Heart left ventricle (tissue), 16 donors: ENCODE results near the gene FBXO3. TPM values are rescaled to one million over a fixed set of nuclear protein-coding genes. Genes with fewer than 3 reads are reported as not detected.
A peak's percentile ranks its signal among the peaks of the same experiment; 100 is the strongest.

Source experiments
- ATAC-seq, 4 donors: fragments of 200-7000 bp; cut with Tn5 transposase; one replicate each; pipeline ENCODE4 v1.9.1; 2020 to 2022; ENCODE audit warnings: moderate library complexity in 4 of 4, mild to moderate bottlenecking in 3 of 4, moderate number of reproducible peaks in 1 of 4
- DNase-seq, 5 donors: peaks; one replicate each; pipeline ENCODE4 v3.0.0-alpha.2; 2020
- H3K27ac ChIP-seq, 12 donors: fragments of 200-600 bp; sonication (generic) in 4 of 12; one replicate each; pipeline versions ENCODE4 v1.5.0 to v1.8.0; 2016 to 2022; ENCODE audit warnings: mild to moderate bottlenecking in 2 of 12
- H3K27me3 ChIP-seq, 9 donors: fragments of 200-600 bp; sonication (generic) in 2 of 9; one replicate each; pipeline versions ENCODE4 v1.5.1 to v1.8.0; 2016 to 2022; ENCODE audit warnings: mild to moderate bottlenecking in 3 of 9
- H3K36me3 ChIP-seq, 9 donors: fragments of 200-600 bp; sonication (generic) in 2 of 9; one replicate each; pipeline versions ENCODE4 v1.5.0 to v1.8.0; 2018 to 2022; ENCODE audit warnings: mild to moderate bottlenecking in 2 of 9
- H3K4me1 ChIP-seq, 12 donors: fragments of 200-600 bp; sonication (generic) in 4 of 12; one replicate each; pipeline versions ENCODE4 v1.5.0 to v1.8.0; 2016 to 2022; ENCODE audit warnings: mild to moderate bottlenecking in 3 of 12
- H3K4me3 ChIP-seq, 12 donors: fragments of 200-600 bp; sonication (generic) in 4 of 12; one replicate each; pipeline versions ENCODE4 v1.5.0 to v1.8.0; 2017 to 2022; ENCODE audit warnings: mild to moderate bottlenecking in 9 of 12, moderate library complexity in 4 of 12
- H3K9me3 ChIP-seq, 12 donors: fragments of 200-600 bp; sonication (generic) in 4 of 12; one replicate each; pipeline versions ENCODE4 v1.5.0 to v1.8.0; 2016 to 2022; ENCODE audit warnings: mild to moderate bottlenecking in 1 of 12
- CTCF ChIP-seq, 12 donors: fragments of 200-600 bp; sonication (generic) in 4 of 12; IDR thresholded peaks; one replicate each; pipeline versions ENCODE4 v1.5.0 to v1.8.0; 2018 to 2022; ENCODE audit warnings: antibody characterized with exemption in 12 of 12, mild to moderate bottlenecking in 5 of 12
- POLR2A ChIP-seq, 2 donors: fragments of 450-650 bp; IDR thresholded peaks; one replicate each; pipeline ENCODE4 v1.6.1; 2017; ENCODE audit warnings: antibody characterized with exemption in 2 of 2, mild to moderate bottlenecking in 2 of 2, moderate library complexity in 2 of 2
- WGBS, 4 donors: extraction: QIAGEN DNeasy Blood & Tissue Kit in 2 of 4; methylation state at CpG; one replicate each; pipeline versions ENCODE4 v1.1.5 to v1.1.7; 2013 to 2018; 5-methylcytosine and 5-hydroxymethylcytosine counted together
- intact Hi-C, 10 donors: fragments of 100-400 bp; cut with DNase I; formaldehyde crosslinking; loops; one replicate each; pipeline versions ENCODE4 v1.11.1 to v1.14.2; 2022
- polyA plus RNA-seq, 2 donors: library from polyadenylated mRNA; stranded (reverse); fragments of 200-250 nt; gene quantifications; one replicate each; pipeline ENCODE4 v1.2.3, GENCODE V29; 2013
- total RNA-seq, 9 donors: library from RNA; depleted of rRNA in 2 of 9; stranded (reverse); fragments of >200 nt in 2 of 9; fragmentation: NEBNext Ultra II Directional in 3 of 9; extraction: Animal tissue kit (Norgen Biotek cat#: 25700) in 3 of 9; gene quantifications; one replicate each; pipeline versions ENCODE4 v1.1.0 to v1.2.4, GENCODE V29; 2016 to 2023
- donor health status: ischemic (EF 13 %, LVEDD 7.1; RV severe dilation, severe dysfunction).
- donor health status: healthy with polysubstance abuse.
- donor health status: DM: no; HTN: yes; CAD: no.
- donor health status: DM: no; HTN: no; CAD: no.
- donor health status: ischemic (EF 25% LVEDD 6.9; RV normal size, moderate dysfunction).
- donor health status: ischemic (EF 25% LVEDD 5.7; RV mildly dilated, moderate dysfunction).
- donor health status: healthy.
- donor health status: DM: yes; HTN: yes; CAD: no.
- donor health status: ischemic (EF 35%, LVEDD 5.7; RV mildly dilated, moderate dysfunction).
- donor health status: nonischemic (EF 11% LVEDD 7.7; RV severe dilation, severe dysfunction).
- donor health status: DM: yes; HTN: yes; CAD: no.
- donor health status: PGD.
- donor health status: ischemic (EF 29% LVEDD 5.4; RV normal size, mild dysfunction).
- donor health status: nonischemic (EF 23%, LVEDD 6.1; RV moderate dilation, normal function).

The FBXO3 gene
- total and polyA plus RNA-seq, 11 donors, result 25.7 to 72.8 (median 49.8) TPM

DNA sequence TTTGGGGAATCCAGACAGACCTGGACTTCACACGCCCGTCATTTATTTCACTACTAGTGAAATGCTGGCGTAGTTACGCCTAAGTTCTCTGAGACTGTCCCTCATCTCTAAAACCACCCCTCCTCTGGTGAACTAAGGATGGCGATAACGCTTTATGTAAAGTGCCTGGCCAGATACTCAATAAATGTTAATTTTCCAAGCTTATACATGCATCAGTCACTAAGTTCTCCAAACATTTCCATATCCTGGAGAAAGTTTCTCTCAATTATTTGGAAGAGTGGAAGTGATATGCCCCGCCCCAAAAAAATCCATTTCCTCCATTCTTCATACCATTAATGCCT is 1.1 kb upstream of the FBXO3 start:
- ATAC-seq (no peak), DNase-seq (no peak)
- WGBS, 4 donors, result 81 to 94% (median 87%) methylated on average over 7 of the region's 7 CpGs
- Histone ChIP-seq H3K9me3 (no peaks in the 10 kb centered on the region), H3K27me3 (peaks cover 0 to 6% (median 0%) of the 10 kb centered on the region in 9 donors), H3K27ac (peak overlapping the region in 4 of 12 donors; percentile 87 to 96 (median 89)), H3K4me3 (peak overlapping the region in 2 of 12 donors; percentile 83 to 96), H3K36me3 (peaks cover 0 to 4% (median 1%) of the 10 kb centered on the region in 9 donors), H3K4me1 (peaks cover 5 to 74% (median 34%) of the 10 kb centered on the region in 12 donors)
- TF ChIP-seq POLR2A (IDR thresholded peaks at IDR 0.05) (no peak), CTCF (IDR thresholded peaks at IDR 0.05) (no peak)
- intact Hi-C loops, result no loop called here

DNA sequence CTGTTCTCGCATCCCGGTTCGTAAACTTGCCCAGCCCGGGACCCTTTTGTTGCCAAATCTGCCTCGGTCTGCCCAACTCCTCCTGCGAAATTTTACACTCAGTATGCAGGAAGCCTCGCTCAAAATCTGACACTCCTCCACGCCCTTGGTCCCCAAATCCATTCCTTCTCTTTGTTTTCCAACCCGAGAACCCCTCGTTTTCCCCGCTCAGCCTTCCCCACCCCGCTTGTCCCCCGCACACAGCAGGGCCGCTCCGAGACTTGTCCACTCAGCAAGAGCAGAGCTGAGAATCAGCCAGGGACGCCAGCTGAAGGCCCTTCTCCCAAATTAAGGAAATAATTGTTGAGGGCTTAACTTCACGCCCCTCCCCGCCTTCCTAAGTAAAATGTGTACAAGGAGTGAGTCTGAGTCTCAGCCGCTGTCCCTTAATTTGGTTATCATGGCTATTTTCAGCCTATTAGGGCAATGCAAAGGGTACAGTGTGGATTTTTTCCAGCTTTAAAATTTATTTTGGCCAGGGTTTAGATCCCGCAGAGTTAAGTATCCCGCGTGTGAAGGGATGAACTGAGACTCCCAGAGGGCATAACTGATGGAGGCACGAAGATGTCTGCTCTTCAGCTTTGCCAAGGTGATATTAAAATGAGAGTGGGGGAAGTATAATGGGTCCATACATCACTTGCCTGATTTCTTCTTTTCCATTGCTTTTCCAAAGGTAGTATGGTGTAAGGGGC is 581 bp upstream of the FBXO3 start:
- Histone ChIP-seq H3K27ac (peak overlapping the region; percentile 72 to 96 (median 87)), H3K9me3 (no peaks in the 10 kb centered on the region), H3K4me3 (peak overlapping the region; percentile 66 to 96 (median 90)), H3K27me3 (peaks cover 0 to 6% (median 0%) of the 10 kb centered on the region in 9 donors), H3K36me3 (peaks cover 0 to 10% (median 6%) of the 10 kb centered on the region in 9 donors), H3K4me1 (peaks cover 5 to 74% (median 36%) of the 10 kb centered on the region in 12 donors)
- DNase-seq (peak; percentile 36 to 65 (median 54)), ATAC-seq (peak; percentile 21 to 46 (median 30))
- TF ChIP-seq POLR2A (IDR thresholded peaks at IDR 0.05) (no peak), CTCF (IDR thresholded peaks at IDR 0.05) (no peak)
- WGBS, 4 donors, result 3 to 5% (median 4%) methylated on average over 23 of the region's 23 CpGs
- intact Hi-C loops, result no loop called here

- H3K36me3 ChIP-seq, result peaks cover 0 to 24% (median 20%) of the 10 kb centered on the region in 9 donors
- 6 to 7% (median 6%) methylated on average over 20 to 22 of the region's 22 CpGs for WGBS, 4 donors
- TF ChIP-seq CTCF (IDR thresholded peaks at IDR 0.05) (peak in 1 of 12 donors; percentile 10), POLR2A (IDR thresholded peaks at IDR 0.05) (no peak)
- peaks cover 0 to 6% (median 0%) of the 10 kb centered on the region in 9 donors for H3K27me3 ChIP-seq
- ATAC-seq (peak in 3 of 4 donors; percentile 21 to 22 (median 21)), DNase-seq (no peak)
- intact Hi-C loops, result no loop called here
- H3K4me3 ChIP-seq, result peak overlapping the region; percentile 66 to 96 (median 90)
- H3K9me3 ChIP-seq, result no peaks in the 10 kb centered on the region
- H3K27ac ChIP-seq, result peak overlapping the region; percentile 72 to 96 (median 87)
- peaks cover 5 to 60% (median 32%) of the 10 kb centered on the region in 12 donors for H3K4me1 ChIP-seq
These were observed 825 bp downstream of the FBXO3 start for GRCh38 chr11:33773404-33773986.

DNA sequence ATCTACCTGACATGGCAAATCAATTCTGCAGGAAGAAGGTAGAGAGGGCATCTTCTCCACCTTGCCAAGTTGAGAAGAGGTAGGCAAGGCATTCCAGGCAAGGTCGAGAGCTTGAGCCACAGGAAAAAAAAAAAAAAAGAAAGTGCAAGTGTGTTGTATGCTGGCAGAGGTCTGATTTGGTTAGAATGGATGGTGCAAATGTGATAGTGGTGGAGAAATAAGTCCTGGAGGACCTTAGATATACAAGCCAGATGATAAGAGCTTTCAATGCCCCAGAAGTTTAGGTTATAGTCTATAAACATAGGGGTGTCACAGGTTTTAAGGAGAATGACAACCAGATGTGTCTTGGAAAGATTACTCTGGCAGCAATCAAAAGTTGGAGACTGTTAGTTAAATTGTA is 1.4 kb downstream of the FBXO3 start:
- Histone ChIP-seq H3K36me3 (peaks cover 0 to 30% (median 26%) of the 10 kb centered on the region in 9 donors), H3K27me3 (peaks cover 0 to 6% (median 0%) of the 10 kb centered on the region in 9 donors), H3K4me3 (peak overlapping the region in 7 of 12 donors; percentile 79 to 96 (median 90)), H3K4me1 (peaks cover 5 to 54% (median 30%) of the 10 kb centered on the region in 12 donors), H3K9me3 (no peaks in the 10 kb centered on the region), H3K27ac (peak overlapping the region in 2 of 12 donors; percentile 80 to 96)
- TF ChIP-seq CTCF (IDR thresholded peaks at IDR 0.05) (no peak), POLR2A (IDR thresholded peaks at IDR 0.05) (no peak)
- DNase-seq (no peak), ATAC-seq (no peak)
- WGBS, 4 donors, result 33 to 41% (median 36%) methylated on average over 1 of the region's 1 CpG
- intact Hi-C loops, result no loop called here
